Measurements from ENCODE around the gene PLCH2.

PLCH2 gene

GRCh38 chr1:2530513-2531361 lies 54.6 kb downstream of the PLCH2 start:
- no peaks in the 10 kb centered on the region for H3K9me2 ChIP-seq (replicated peaks; ENCODE audit: low read depth, low read length)
- H3K9ac ChIP-seq (ENCODE audit: low read depth, low read length, poor library complexity, severe bottlenecking), result no peak overlapping the region
- H3K4me1 ChIP-seq (ENCODE audit: insufficient read depth, low read length, poor library complexity, severe bottlenecking), result peaks cover 5% of the 10 kb centered on the region
- H2AFZ ChIP-seq (ENCODE audit: low read length), result no peak overlapping the region
- peaks cover 3% of the 10 kb centered on the region for H3K79me2 ChIP-seq (ENCODE audit: insufficient read depth, low read length)
- H4K20me1 ChIP-seq (ENCODE audit: insufficient read depth, low read length, poor library complexity, severe bottlenecking), result peaks cover 2% of the 10 kb centered on the region
- H3K9me3 ChIP-seq (ENCODE audit: insufficient read depth, low read depth, low read length), result no peaks in the 10 kb centered on the region
- no peaks in the 10 kb centered on the region for H3K36me3 ChIP-seq (ENCODE audit: insufficient read depth, low read length)
- H3K4me2 ChIP-seq (ENCODE audit: low read depth, low read length, poor library complexity, severe bottlenecking), result no peak overlapping the region
- no peak for TF ChIP-seq CTCF (conservative IDR thresholded peaks at IDR 0.05; ENCODE audit: low read length)
- TF ChIP-seq EZH2phosphoT487 (IDR thresholded peaks at IDR 0.05; ENCODE audit: borderline replicate concordance), result no peak
- H3K4me3 ChIP-seq (ENCODE audit: low read length, poor library complexity, severe bottlenecking), result no peak overlapping the region
- H3K27me3 ChIP-seq (ENCODE audit: insufficient read depth, low read length, poor library complexity, severe bottlenecking), result no peaks in the 10 kb centered on the region
- no peaks in the 10 kb centered on the region for H3F3A ChIP-seq (ENCODE audit: low read depth)

GRCh38 chr1:2532485-2533160 lies 56.5 kb downstream of the PLCH2 start:
- no peak overlapping the region for H3K9ac ChIP-seq (ENCODE audit: low read depth, low read length, poor library complexity, severe bottlenecking)
- H3K4me3 ChIP-seq (ENCODE audit: low read length, poor library complexity, severe bottlenecking), result no peak overlapping the region
- H3K4me1 ChIP-seq (ENCODE audit: insufficient read depth, low read length, poor library complexity, severe bottlenecking), result no peaks in the 10 kb centered on the region
- H3K9me2 ChIP-seq (replicated peaks; ENCODE audit: low read depth, low read length), result no peaks in the 10 kb centered on the region
- no peaks in the 10 kb centered on the region for H4K20me1 ChIP-seq (ENCODE audit: insufficient read depth, low read length, poor library complexity, severe bottlenecking)
- H2AFZ ChIP-seq (ENCODE audit: low read length), result no peak overlapping the region
- no peaks in the 10 kb centered on the region for H3K36me3 ChIP-seq (ENCODE audit: insufficient read depth, low read length)
- no peaks in the 10 kb centered on the region for H3K9me3 ChIP-seq (ENCODE audit: insufficient read depth, low read depth, low read length)
- no peaks in the 10 kb centered on the region for H3K27me3 ChIP-seq (ENCODE audit: insufficient read depth, low read length, poor library complexity, severe bottlenecking)
- TF ChIP-seq CTCF (conservative IDR thresholded peaks at IDR 0.05; ENCODE audit: low read length) (no peak), EZH2phosphoT487 (IDR thresholded peaks at IDR 0.05; ENCODE audit: borderline replicate concordance) (no peak)
- H3F3A ChIP-seq (ENCODE audit: low read depth), result no peaks in the 10 kb centered on the region
- H3K79me2 ChIP-seq (ENCODE audit: insufficient read depth, low read length), result no peaks in the 10 kb centered on the region
- H3K4me2 ChIP-seq (ENCODE audit: low read depth, low read length, poor library complexity, severe bottlenecking), result no peak overlapping the region

- Histone ChIP-seq H3K79me2 (ENCODE audit: insufficient read depth, low read length) (no peaks in the 10 kb centered on the region), H3K4me2 (ENCODE audit: low read depth, low read length, poor library complexity, severe bottlenecking) (no peak overlapping the region), H3K9me3 (ENCODE audit: insufficient read depth, low read depth, low read length) (no peaks in the 10 kb centered on the region), H3K9ac (ENCODE audit: low read depth, low read length, poor library complexity, severe bottlenecking) (no peak overlapping the region), H4K20me1 (ENCODE audit: insufficient read depth, low read length, poor library complexity, severe bottlenecking) (no peaks in the 10 kb centered on the region), H3K36me3 (ENCODE audit: insufficient read depth, low read length) (no peaks in the 10 kb centered on the region), H3F3A (ENCODE audit: low read depth) (no peaks in the 10 kb centered on the region), H3K4me1 (ENCODE audit: insufficient read depth, low read length, poor library complexity, severe bottlenecking) (no peaks in the 10 kb centered on the region), H3K4me3 (ENCODE audit: low read length, poor library complexity, severe bottlenecking) (no peak overlapping the region), H2AFZ (ENCODE audit: low read length) (no peak overlapping the region), H3K9me2 (replicated peaks; ENCODE audit: low read depth, low read length) (no peaks in the 10 kb centered on the region), H3K27me3 (ENCODE audit: insufficient read depth, low read length, poor library complexity, severe bottlenecking) (no peaks in the 10 kb centered on the region)
- TF ChIP-seq CTCF (conservative IDR thresholded peaks at IDR 0.05; ENCODE audit: low read length) (no peak), EZH2phosphoT487 (IDR thresholded peaks at IDR 0.05; ENCODE audit: borderline replicate concordance) (no peak)
Measured at GRCh38 chr1:2533365-2533764, 57.3 kb downstream of the PLCH2 start.
